Endothelial cell of umbilical vein (primary cell): ENCODE data around the gene CHCHD3. TPM values are rescaled to one million over a fixed set of nuclear protein-coding genes. Genes with fewer than 3 reads are reported as not detected.

Experiments used
- BruUV-seq: library from RNA; stranded (reverse); fragments of 400-500 nt; replicated peaks from 2 replicates; lab custom pipeline; 2021; lab: Mats Ljungman, UMichigan
- CTCF ChIA-PET: fragments of 300-600, 350-600 bp; sonication (Branson Sonifier 250); formaldehyde crosslinking; loops from one replicate; lab custom pipeline; 2021; ENCODE audit warnings: antibody characterized with exemption, inconsistent platforms; lab: Charles Lee
- POLR2A ChIA-PET: fragments of 300-600, 350-600 bp; sonication (Branson Sonifier 250); formaldehyde crosslinking; loops from one replicate; lab custom pipeline; 2021; ENCODE audit warnings: antibody characterized with exemption, inconsistent platforms; lab: Charles Lee
- DNase-seq: peaks from one replicate; pipeline ENCODE4 v3.0.0-alpha.2; 2011; ENCODE audit warnings: low read depth, low spot score
- FAIRE-seq: peaks from 2 replicates; lab custom pipeline; 2011; peaks lifted over from hg19 to GRCh38; lab: Jason Lieb, UNC
- H2AFZ ChIP-seq: 2 replicates; pipeline ENCODE4 v1.6.0; 2012; ENCODE audit warnings: low read depth, low read length, control low read depth, inconsistent platforms
- H3K27ac ChIP-seq: 2 replicates; pipeline ENCODE4 v1.5.1; 2011; ENCODE audit warnings: low read depth, mild to moderate bottlenecking, control low read depth, low read length, moderate library complexity; ENCODE audit not compliant: insufficient read depth
- H3K27me3 ChIP-seq, 2 experiments: 2 replicates each; pipeline versions ENCODE4 v1.6.0 to v1.6.1; 2011; ENCODE audit warnings: low read length in 2 of 2, mixed read lengths in 1 of 2; ENCODE audit not compliant: control insufficient read depth in 2 of 2, insufficient read depth in 2 of 2
- H3K36me3 ChIP-seq, 2 experiments: 2 replicates in 1 of 2; 3 replicates in 1 of 2; pipeline ENCODE4 v1.5.1; 2011; ENCODE audit warnings: low read length in 2 of 2, mild to moderate bottlenecking in 1 of 2, moderate library complexity in 1 of 2; ENCODE audit not compliant: control insufficient read depth in 2 of 2, insufficient read depth in 2 of 2; ENCODE audit errors: extremely low read depth in 1 of 2
- H3K4me1 ChIP-seq: 3 replicates; pipeline ENCODE4 v1.5.1; 2011; ENCODE audit warnings: mild to moderate bottlenecking, low read length; ENCODE audit not compliant: control insufficient read depth, insufficient read depth; ENCODE audit errors: extremely low read depth
- H3K4me2 ChIP-seq: 2 replicates; pipeline ENCODE4 v1.6.1; 2011; ENCODE audit warnings: low read length, control low read depth, mixed read lengths; ENCODE audit not compliant: insufficient read depth
- H3K4me3 ChIP-seq, 3 experiments: fragments of 200-600 bp in 1 of 3; sonication (generic), shearing (Covaris generic) in 1 of 3; replicated peaks in 1 of 3; 2 replicates each; pipeline ENCODE4 v1.5.1; 2011 to 2016; ENCODE audit warnings: control low read depth in 3 of 3, low read length in 3 of 3, mild to moderate bottlenecking in 2 of 3, inconsistent platforms in 1 of 3, low read depth in 1 of 3, moderate library complexity in 1 of 3; ENCODE audit not compliant: insufficient read depth in 1 of 3
- H3K79me2 ChIP-seq: 2 replicates; pipeline ENCODE4 v1.6.0; 2012; ENCODE audit warnings: low read length, inconsistent platforms; ENCODE audit not compliant: control insufficient read depth, insufficient read depth
- H3K9ac ChIP-seq: replicated peaks from 2 replicates; pipeline ENCODE3; 2011; ENCODE audit warnings: low read length, control low read depth; ENCODE audit not compliant: insufficient read depth; ENCODE audit errors: extremely low read depth
- H3K9me1 ChIP-seq: replicated peaks from 3 replicates; pipeline ENCODE4 v1.6.0; 2011; ENCODE audit warnings: mild to moderate bottlenecking, low read length; ENCODE audit not compliant: control insufficient read depth, insufficient read depth; ENCODE audit errors: extremely low read depth
- H3K9me3 ChIP-seq: replicated peaks from 2 replicates; pipeline ENCODE4 v1.5.1; 2012; ENCODE audit warnings: low read length, inconsistent platforms; ENCODE audit not compliant: control insufficient read depth, insufficient read depth
- H4K20me1 ChIP-seq: replicated peaks from 2 replicates; pipeline ENCODE3; 2011; ENCODE audit warnings: mild to moderate bottlenecking, low read length; ENCODE audit not compliant: control insufficient read depth, insufficient read depth; ENCODE audit errors: extremely low read depth
- CTCF ChIP-seq, 2 donors: IDR thresholded peaks; 1 replicate in 1 of 2; 2 replicates in 1 of 2; pipeline ENCODE4 v1.5.1; 2011; ENCODE audit warnings: low read length in 2 of 2, mild to moderate bottlenecking in 2 of 2, moderate library complexity in 2 of 2, control low read depth in 1 of 2, inconsistent platforms in 1 of 2, low read depth in 1 of 2; ENCODE audit not compliant: insufficient read depth in 1 of 2; ENCODE audit errors: extremely low read depth in 1 of 2
- EZH2 ChIP-seq: IDR thresholded peaks from 2 replicates; pipeline ENCODE4 v1.6.1; 2012; ENCODE audit warnings: borderline replicate concordance, low read depth, mild to moderate bottlenecking, moderate library complexity, low read length, inconsistent platforms; ENCODE audit not compliant: severe bottlenecking
- FOS ChIP-seq: IDR thresholded peaks from 2 replicates; pipeline ENCODE4 v1.6.1; 2011; ENCODE audit warnings: mild to moderate bottlenecking, low read length, moderate library complexity, borderline replicate concordance; ENCODE audit not compliant: insufficient read depth
- GATA2 ChIP-seq: IDR thresholded peaks from 2 replicates; pipeline ENCODE4 v1.7.0; 2011; ENCODE audit warnings: low read depth, mild to moderate bottlenecking, moderate library complexity, mixed read lengths, low read length; ENCODE audit not compliant: insufficient read length, insufficient read depth
- JUN ChIP-seq: IDR thresholded peaks from 2 replicates; pipeline ENCODE4 v1.6.1; 2011; ENCODE audit warnings: borderline replicate concordance, low read depth; ENCODE audit not compliant: insufficient read length, insufficient read depth
- MAX ChIP-seq: IDR thresholded peaks from 2 replicates; pipeline ENCODE4 v1.6.1; 2011; ENCODE audit not compliant: insufficient read depth, insufficient read length
- MYC ChIP-seq: IDR thresholded peaks from one replicate; pipeline ENCODE4 v1.6.1; 2011; ENCODE audit warnings: mild to moderate bottlenecking, low read depth, low read length
- POLR2A ChIP-seq: IDR thresholded peaks from 2 replicates; pipeline ENCODE4 v1.6.1; 2012; ENCODE audit warnings: low read depth, mild to moderate bottlenecking, control low read depth, low read length
- POLR2AphosphoS5 ChIP-seq: IDR thresholded peaks from 2 replicates; pipeline ENCODE4 v1.6.1; 2012; ENCODE audit warnings: low read depth, mild to moderate bottlenecking, control low read depth, low read length, moderate library complexity; ENCODE audit not compliant: insufficient read depth
- dilution Hi-C: fragments of 300-500 bp; cut with MboI; formaldehyde crosslinking; loops from one replicate; pipeline ENCODE4 v1.15.0; 2019; ENCODE audit warnings: low sequenced_read_pairs; ENCODE audit not compliant: extremely low pct_ligation_motif_present
- intact Hi-C: fragments of 100-400 bp; cut with micrococcal nuclease; formaldehyde crosslinking; loops from one replicate; pipeline ENCODE4 v1.10.0; 2022
- polyA plus RNA-seq, 4 experiments: library from polyadenylated mRNA; depleted of rRNA in 3 of 4; stranded (reverse) in 3 of 4; unstranded in 1 of 4; fragments of >200 nt; gene quantifications; 2 replicates each; pipeline versions ENCODE4 v1.2.1 to v1.2.3, GENCODE V29; 2011 to 2012; ENCODE audit warnings: missing spikeins in 1 of 4
- total RNA-seq: library from RNA; stranded (reverse); gene quantifications from 2 replicates; pipeline ENCODE4 v1.2.3, GENCODE V29; 2021

The CHCHD3 gene
- total and polyA plus RNA-seq, 2 donors (not counting 3 experiments of a cell fraction or from before 2014, with no cell fraction given), result 22.0 to 63.7 TPM

- no peaks in the 10 kb centered on the region for H3K4me1 ChIP-seq
- ChIA-PET POLR2A (no interaction called here), CTCF (interaction anchor here (0.8 kb wide), 1 partner anchor 13 kb away, joined by 3 read pairs; no protein-coding TSS in a partner anchor)
- no peak overlapping the region for H3K4me2 ChIP-seq
- H3K27ac ChIP-seq, result no peak overlapping the region
- TF ChIP-seq JUN (no peak), EZH2 (no peak), POLR2AphosphoS5 (no peak), GATA2 (no peak), MYC (no peak), POLR2A (no peak), CTCF (IDR thresholded peaks at IDR 0.05; ENCODE audit: extremely low read depth in 1 of 2, insufficient read depth in 1 of 2, low read depth in 1 of 2, low read length in 2 of 2) (no peak), FOS (no peak), MAX (no peak)
- intact Hi-C loops, result no loop called here
- dilution Hi-C loops, result no loop called here
- FAIRE-seq (no peak), DNase-seq (no peak)
- no peaks in the 10 kb centered on the region for H4K20me1 ChIP-seq
- no peaks in the 10 kb centered on the region for H3K27me3 ChIP-seq
- no peaks in the 10 kb centered on the region for H3K9me1 ChIP-seq
- H3K9me3 ChIP-seq, result no peaks in the 10 kb centered on the region
- no peaks in the 10 kb centered on the region for H3K79me2 ChIP-seq
- no TSS peak for BruUV-seq
- H3K4me3 ChIP-seq, result no peak overlapping the region
- no peak overlapping the region for H2AFZ ChIP-seq
- H3K9ac ChIP-seq, result no peak overlapping the region
- H3K36me3 ChIP-seq, result no peaks in the 10 kb centered on the region
Observed at GRCh38 chr7:132939495-132939894, 142.4 kb downstream of the CHCHD3 start.
